Panc1 (cell line): ENCODE data around the gene TMEFF2. TPM values are rescaled to one million over a fixed set of nuclear protein-coding genes. Genes with fewer than 3 reads are reported as not detected.

Experiments used
- ATAC-seq: fragments of 200-7000 bp; cut with Tn5 transposase; 2 replicates; pipeline ENCODE4 v1.9.1; 2020; ENCODE audit warnings: mild to moderate bottlenecking, moderate library complexity
- BruUV-seq: library from RNA; stranded (reverse); fragments of 400-500 nt; replicated peaks from 2 replicates; lab custom pipeline; 2021; lab: Mats Ljungman, UMichigan
- CTCF ChIA-PET: fragments of 300-600 bp; sonication (Branson Sonifier 250); formaldehyde crosslinking; loops from one replicate; lab custom pipeline; 2022; ENCODE audit warnings: antibody characterized with exemption; lab: Charles Lee
- POLR2A ChIA-PET: fragments of 300-600 bp; sonication (Branson Sonifier 250); formaldehyde crosslinking; loops from one replicate; lab custom pipeline; 2022; ENCODE audit warnings: antibody characterized with exemption; lab: Charles Lee
- DNase-seq: peaks from one replicate; pipeline ENCODE4 v3.0.0-alpha.2; 2010; ENCODE audit warnings: low read depth, low spot score
- H3K27ac ChIP-seq: 2 replicates; pipeline ENCODE4 v1.5.1; 2011; ENCODE audit warnings: mild to moderate bottlenecking, low read length, inconsistent platforms
- H3K27me3 ChIP-seq: fragments of 200-500 bp; sonication (Bioruptor generic); 2 replicates; pipeline ENCODE4 v1.6.0; 2014; ENCODE audit warnings: low read length, inconsistent platforms; ENCODE audit not compliant: control insufficient read depth, insufficient read depth
- H3K36me3 ChIP-seq: fragments of 200-500 bp; sonication (Bioruptor generic); 2 replicates; pipeline ENCODE4 v1.5.1; 2014; ENCODE audit warnings: inconsistent platforms, mild to moderate bottlenecking, low read length, moderate library complexity; ENCODE audit not compliant: control insufficient read depth, insufficient read depth
- H3K4me1 ChIP-seq: 2 replicates; pipeline ENCODE4 v1.5.1; 2011; ENCODE audit warnings: inconsistent platforms, mild to moderate bottlenecking, low read length, moderate library complexity; ENCODE audit not compliant: control insufficient read depth, insufficient read depth
- H3K4me3 ChIP-seq, 2 experiments: 2 replicates each; pipeline ENCODE4 v1.5.1; 2011 to 2012; ENCODE audit warnings: low read depth in 2 of 2, low read length in 2 of 2, mild to moderate bottlenecking in 2 of 2, inconsistent platforms in 1 of 2, moderate library complexity in 1 of 2
- H3K9me3 ChIP-seq: fragments of 200-500 bp; sonication (Bioruptor generic); 2 replicates; pipeline ENCODE4 v1.5.1; 2014; ENCODE audit warnings: low read depth, mild to moderate bottlenecking, inconsistent platforms, low read length, moderate library complexity; ENCODE audit not compliant: control insufficient read depth, insufficient read depth
- POLR2AphosphoS5 ChIP-seq: IDR thresholded peaks from 2 replicates; pipeline ENCODE4 v1.6.1; 2012; ENCODE audit warnings: mild to moderate bottlenecking, low read depth, low read length, moderate library complexity
- REST ChIP-seq, 2 experiments: IDR thresholded peaks; 2 replicates each; pipeline ENCODE4 v1.6.1; 2011 to 2012; ENCODE audit warnings: low read depth in 2 of 2, control low read depth in 1 of 2, low read length in 1 of 2, mild to moderate bottlenecking in 1 of 2, moderate library complexity in 1 of 2; ENCODE audit not compliant: insufficient read depth in 1 of 2
- SIN3A ChIP-seq: IDR thresholded peaks from 2 replicates; pipeline ENCODE4 v1.6.1; 2012; ENCODE audit warnings: low read depth, mild to moderate bottlenecking, low read length, moderate library complexity, borderline replicate concordance; ENCODE audit not compliant: insufficient read depth
- TCF7L2 ChIP-seq: IDR thresholded peaks from 2 replicates; pipeline ENCODE4 v1.6.1; 2011; ENCODE audit warnings: mild to moderate bottlenecking, low read depth, low read length, inconsistent platforms
- in situ Hi-C: cut with HindIII; loops from 2 replicates; pipeline ENCODE4 v1.10.0; 2016; ENCODE audit warnings: low sequenced_read_pairs, low pct_unique_long_range_greater_than_20kb
- intact Hi-C: fragments of 100-400 bp; cut with micrococcal nuclease; formaldehyde crosslinking; loops from one replicate; pipeline ENCODE4 v1.10.0; 2022; ENCODE audit not compliant: unreplicated experiment
- total RNA-seq: library from RNA; stranded (reverse); gene quantifications from one replicate; pipeline ENCODE4 v1.2.1, GENCODE V29; 2021; ENCODE audit not compliant: unreplicated experiment
- TF ChIP-seq, protein P1 (sequence below): fragments of 450-650 bp; IDR thresholded peaks from 2 replicates; pipeline ENCODE4 v1.5.1; 2017; ENCODE audit warnings: mild to moderate bottlenecking

Gene TMEFF2
- total RNA-seq, 1 experiment from 2014 or later: 1.5 TPM

DNA sequence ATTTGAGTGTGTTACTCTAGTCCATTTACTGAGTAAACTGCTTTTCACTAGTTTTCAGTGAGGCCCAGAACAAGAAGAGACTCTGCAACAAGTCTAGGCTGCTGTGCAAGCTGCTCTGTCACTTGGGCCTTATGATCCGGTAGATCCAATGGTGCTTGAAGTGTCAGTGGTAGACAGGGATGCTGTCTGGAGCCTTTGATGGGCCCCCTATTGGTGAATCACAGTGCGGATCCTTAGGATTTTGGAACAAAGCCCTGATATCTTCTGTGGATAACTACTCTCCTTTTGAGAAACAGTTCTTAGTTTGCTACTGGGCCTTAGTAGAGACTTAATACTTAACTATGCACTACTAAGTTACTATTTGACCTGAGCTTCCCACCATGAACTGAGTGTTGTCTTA lies 150.2 kb downstream of the TMEFF2 start:
- POLR2A ChIA-PET: no interaction called here
- DNase-seq (no peak), ATAC-seq (no peak)
- H3K36me3 ChIP-seq: no peaks in the 10 kb centered on the region
- H3K9me3 ChIP-seq: no peaks in the 10 kb centered on the region
- BruUV-seq: no TSS peak
- intact Hi-C loops: no loop called here
- H3K4me1 ChIP-seq: no peaks in the 10 kb centered on the region
- no peaks in the 10 kb centered on the region for H3K27me3 ChIP-seq
- H3K4me3 ChIP-seq: no peak overlapping the region
- CTCF ChIA-PET: no interaction called here
- H3K27ac ChIP-seq: no peak overlapping the region
- in situ Hi-C loops: no loop called here
- TF ChIP-seq, protein P1, sequence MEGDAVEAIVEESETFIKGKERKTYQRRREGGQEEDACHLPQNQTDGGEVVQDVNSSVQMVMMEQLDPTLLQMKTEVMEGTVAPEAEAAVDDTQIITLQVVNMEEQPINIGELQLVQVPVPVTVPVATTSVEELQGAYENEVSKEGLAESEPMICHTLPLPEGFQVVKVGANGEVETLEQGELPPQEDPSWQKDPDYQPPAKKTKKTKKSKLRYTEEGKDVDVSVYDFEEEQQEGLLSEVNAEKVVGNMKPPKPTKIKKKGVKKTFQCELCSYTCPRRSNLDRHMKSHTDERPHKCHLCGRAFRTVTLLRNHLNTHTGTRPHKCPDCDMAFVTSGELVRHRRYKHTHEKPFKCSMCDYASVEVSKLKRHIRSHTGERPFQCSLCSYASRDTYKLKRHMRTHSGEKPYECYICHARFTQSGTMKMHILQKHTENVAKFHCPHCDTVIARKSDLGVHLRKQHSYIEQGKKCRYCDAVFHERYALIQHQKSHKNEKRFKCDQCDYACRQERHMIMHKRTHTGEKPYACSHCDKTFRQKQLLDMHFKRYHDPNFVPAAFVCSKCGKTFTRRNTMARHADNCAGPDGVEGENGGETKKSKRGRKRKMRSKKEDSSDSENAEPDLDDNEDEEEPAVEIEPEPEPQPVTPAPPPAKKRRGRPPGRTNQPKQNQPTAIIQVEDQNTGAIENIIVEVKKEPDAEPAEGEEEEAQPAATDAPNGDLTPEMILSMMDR: no peak
- TF ChIP-seq SIN3A: no peak
- TF ChIP-seq REST (IDR thresholded peaks at IDR 0.05; ENCODE audit: insufficient read depth in 1 of 2, low read depth in 2 of 2, low read length in 1 of 2): no peak

DNA sequence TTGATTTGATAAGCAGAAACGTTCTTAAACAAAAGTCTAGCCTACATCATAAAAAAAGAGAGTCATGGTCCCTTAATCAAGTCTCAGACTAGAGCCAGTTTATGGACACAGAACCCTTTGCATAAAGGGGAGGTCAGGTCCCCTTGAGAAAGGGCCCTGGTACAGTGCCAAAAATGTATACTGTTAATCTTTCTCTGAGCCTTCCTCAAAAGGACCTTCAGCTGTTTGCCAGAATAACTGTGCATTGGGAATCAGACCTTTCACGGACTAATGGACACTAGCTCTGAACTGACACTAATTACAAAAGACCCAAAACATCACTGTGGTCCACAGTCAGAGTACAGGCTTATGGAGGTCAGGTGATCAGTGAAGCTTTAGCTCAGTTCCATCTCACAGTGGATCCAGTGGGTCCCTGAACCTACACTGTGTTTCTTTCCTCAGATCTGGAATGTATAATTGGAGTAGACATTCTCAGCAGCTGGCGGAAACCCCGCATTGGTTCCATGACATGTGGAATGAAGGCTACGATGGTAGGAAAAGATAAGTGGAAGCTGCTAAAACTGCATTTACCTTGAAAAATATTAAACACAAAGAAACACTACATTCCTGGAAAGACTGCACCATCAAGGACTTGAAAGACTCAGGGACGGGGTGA lies 151.4 kb downstream of the TMEFF2 start:
- intact Hi-C loops (no loop called here), in situ Hi-C loops (no loop called here)
- Histone ChIP-seq H3K9me3 (no peaks in the 10 kb centered on the region), H3K4me3 (no peak overlapping the region), H3K27ac (no peak overlapping the region), H3K4me1 (no peaks in the 10 kb centered on the region), H3K36me3 (no peaks in the 10 kb centered on the region), H3K27me3 (no peaks in the 10 kb centered on the region)
- CTCF ChIA-PET: no interaction called here
- ATAC-seq: no peak
- BruUV-seq: no TSS peak
- no peak for TF ChIP-seq SIN3A
- no peak for TF ChIP-seq TCF7L2
- no peak for TF ChIP-seq REST (IDR thresholded peaks at IDR 0.05; ENCODE audit: insufficient read depth in 1 of 2, low read depth in 2 of 2, low read length in 1 of 2)
- TF ChIP-seq POLR2AphosphoS5: no peak
- TF ChIP-seq, protein P1: no peak
- no peak for DNase-seq
- POLR2A ChIA-PET: no interaction called here
